Activated CD4-positive, alpha-beta T cell treated with anti-CD3 and anti-CD28 coated beads, Interleukin-2, amount 10 ng/mL, durations not matched to agents 24 days and 14 days (primary cell): Measurements from ENCODE around the gene CZIB. TPM values are rescaled to one million over a fixed set of nuclear protein-coding genes. Genes with fewer than 3 reads are reported as not detected.

ENCODE experiments used
- DNase-seq: peaks from one replicate; pipeline ENCODE4 v3.0.0; 2022
- H3K27ac Mint-ChIP-seq: one replicate; pipeline ENCODE4 v1.8.0; 2022; ENCODE audit warnings: mild to moderate bottlenecking, mixed read lengths
- H3K27me3 Mint-ChIP-seq: one replicate; pipeline ENCODE4 v1.8.0; 2022; ENCODE audit warnings: mixed read lengths
- H3K36me3 Mint-ChIP-seq: one replicate; pipeline ENCODE4 v1.8.0; 2022; ENCODE audit warnings: low read depth, mild to moderate bottlenecking, mixed read lengths
- H3K4me1 Mint-ChIP-seq: one replicate; pipeline ENCODE4 v1.8.0; 2021; ENCODE audit warnings: mixed read lengths
- H3K4me3 Mint-ChIP-seq: one replicate; pipeline ENCODE4 v1.8.0; 2022; ENCODE audit warnings: mild to moderate bottlenecking, moderate library complexity, mixed read lengths
- H3K9me3 Mint-ChIP-seq: one replicate; pipeline ENCODE4 v1.8.0; 2021; ENCODE audit warnings: mixed read lengths
- intact Hi-C: fragments of 100-400 bp; cut with micrococcal nuclease; formaldehyde crosslinking; loops from one replicate; pipeline ENCODE4 v1.15.1; 2023
- total RNA-seq: library from RNA; stranded (reverse); gene quantifications from 2 replicates; pipeline ENCODE4 v1.2.3, GENCODE V29; 2022

CZIB gene
- total RNA-seq, 1 donor from 2014 or later = 44.7 TPM

GRCh38 chr1:53172426-53173128, 47.9 kb downstream of the CZIB start:
- no peak for DNase-seq
- Mint-ChIP-seq H3K27me3 (peaks cover 24% of the 10 kb centered on the region), H3K27ac (no peak overlapping the region), H3K36me3 (no peaks in the 10 kb centered on the region), H3K9me3 (no peaks in the 10 kb centered on the region), H3K4me1 (peaks cover 6% of the 10 kb centered on the region), H3K4me3 (no peak overlapping the region)
- intact Hi-C loops = no loop called here

GRCh38 chr1:53166912-53167311, 53.5 kb downstream of the CZIB start:
- Mint-ChIP-seq H3K4me1 (no peaks in the 10 kb centered on the region), H3K36me3 (no peaks in the 10 kb centered on the region), H3K9me3 (no peaks in the 10 kb centered on the region), H3K4me3 (no peak overlapping the region), H3K27me3 (peaks cover 27% of the 10 kb centered on the region), H3K27ac (no peak overlapping the region)
- no peak for DNase-seq
- intact Hi-C loops = no loop called here

- Mint-ChIP-seq H3K4me1 (no peaks in the 10 kb centered on the region), H3K36me3 (no peaks in the 10 kb centered on the region), H3K4me3 (no peak overlapping the region), H3K9me3 (no peaks in the 10 kb centered on the region), H3K27ac (no peak overlapping the region), H3K27me3 (peaks cover 25% of the 10 kb centered on the region)
- intact Hi-C loops = no loop called here
- no peak for DNase-seq
Measured at GRCh38 chr1:53166366-53166765, 54.1 kb downstream of the CZIB start.

GRCh38 chr1:53165408-53165961, 54.9 kb downstream of the CZIB start:
- Mint-ChIP-seq H3K4me3 (no peak overlapping the region), H3K4me1 (no peaks in the 10 kb centered on the region), H3K9me3 (no peaks in the 10 kb centered on the region), H3K27me3 (peaks cover 25% of the 10 kb centered on the region), H3K36me3 (no peaks in the 10 kb centered on the region), H3K27ac (no peak overlapping the region)
- intact Hi-C loops = no loop called here
- DNase-seq = no peak

Other genes with a start within 250 kb of the CZIB start
- gene PODN, start 158.4 kb downstream of the CZIB start, total RNA-seq = not detected in 2 replicates
- not detected in 2 replicates for gene SLC1A7, start 78.0 kb downstream of the CZIB start, total RNA-seq
- 19.5 and 19.9 TPM in 2 replicates for gene CPT2, start 23.8 kb downstream of the CZIB start, total RNA-seq
- gene MAGOH, start 17.9 kb upstream of the CZIB start, total RNA-seq = 96.4 and 107 TPM in 2 replicates
- 76.8 and 81.6 TPM in 2 replicates for gene LRP8, start 107.4 kb upstream of the CZIB start, total RNA-seq
- not detected in 2 replicates for gene DMRTB1, start 238.8 kb upstream of the CZIB start, total RNA-seq